Lower leg skin (tissue), 3 donors: ENCODE data around the gene TBX18.

Source experiments
- POLR2A ChIP-seq, 2 donors: fragments of 450-650 bp; IDR thresholded peaks; one replicate each; pipeline ENCODE4 v1.6.1; 2016 to 2017; ENCODE audit warnings: antibody characterized with exemption in 2 of 2, mild to moderate bottlenecking in 1 of 2, moderate library complexity in 1 of 2
- TF ChIP-seq, protein P1 (sequence below), 3 donors: fragments of 450-650 bp; IDR thresholded peaks; one replicate each; pipeline ENCODE4 v1.5.1; 2016; ENCODE audit warnings: antibody characterized with exemption in 3 of 3, mild to moderate bottlenecking in 3 of 3, moderate library complexity in 2 of 3

GRCh38 chr6:84651583-84651982, 112.8 kb downstream of the TBX18 start:
- TF ChIP-seq, protein P1, sequence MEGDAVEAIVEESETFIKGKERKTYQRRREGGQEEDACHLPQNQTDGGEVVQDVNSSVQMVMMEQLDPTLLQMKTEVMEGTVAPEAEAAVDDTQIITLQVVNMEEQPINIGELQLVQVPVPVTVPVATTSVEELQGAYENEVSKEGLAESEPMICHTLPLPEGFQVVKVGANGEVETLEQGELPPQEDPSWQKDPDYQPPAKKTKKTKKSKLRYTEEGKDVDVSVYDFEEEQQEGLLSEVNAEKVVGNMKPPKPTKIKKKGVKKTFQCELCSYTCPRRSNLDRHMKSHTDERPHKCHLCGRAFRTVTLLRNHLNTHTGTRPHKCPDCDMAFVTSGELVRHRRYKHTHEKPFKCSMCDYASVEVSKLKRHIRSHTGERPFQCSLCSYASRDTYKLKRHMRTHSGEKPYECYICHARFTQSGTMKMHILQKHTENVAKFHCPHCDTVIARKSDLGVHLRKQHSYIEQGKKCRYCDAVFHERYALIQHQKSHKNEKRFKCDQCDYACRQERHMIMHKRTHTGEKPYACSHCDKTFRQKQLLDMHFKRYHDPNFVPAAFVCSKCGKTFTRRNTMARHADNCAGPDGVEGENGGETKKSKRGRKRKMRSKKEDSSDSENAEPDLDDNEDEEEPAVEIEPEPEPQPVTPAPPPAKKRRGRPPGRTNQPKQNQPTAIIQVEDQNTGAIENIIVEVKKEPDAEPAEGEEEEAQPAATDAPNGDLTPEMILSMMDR (IDR thresholded peaks at IDR 0.05): no peak
- no peak for TF ChIP-seq POLR2A (IDR thresholded peaks at IDR 0.05)
